GM23338 (cell line): ENCODE measurements around the gene OPALIN. TPM values are rescaled to one million over a fixed set of nuclear protein-coding genes. Genes with fewer than 3 reads are reported as not detected.

ENCODE experiments used
- ATAC-seq: fragments of 200-7000 bp; cut with Tn5 transposase; 3 replicates; pipeline ENCODE4 v1.9.1; 2020
- DNase-seq: peaks from one replicate; pipeline ENCODE4 v3.0.0-alpha.2; 2015; ENCODE audit warnings: low spot score
- H2AFZ ChIP-seq: fragments of 200-600 bp; sonication (generic); 2 replicates; pipeline ENCODE4 v1.8.0; 2016; ENCODE audit warnings: antibody characterized with exemption, mild to moderate bottlenecking, moderate library complexity
- H3F3A ChIP-seq: fragments of 200-600 bp; sonication (generic); replicated peaks from 2 replicates; pipeline ENCODE4 v1.8.0; 2017; ENCODE audit warnings: antibody characterized with exemption, mixed run types, low read depth
- H3K27ac ChIP-seq: fragments of 200-600 bp; sonication (generic); 2 replicates; pipeline ENCODE4 v1.6.1; 2016; ENCODE audit warnings: low read depth
- H3K27me3 ChIP-seq: fragments of 200-600 bp; sonication (generic); 2 replicates; pipeline ENCODE4 v1.8.0; 2016; ENCODE audit warnings: mild to moderate bottlenecking, mixed run types, moderate library complexity; ENCODE audit not compliant: insufficient read depth
- H3K36me3 ChIP-seq: fragments of 200-600 bp; sonication (generic); 2 replicates; pipeline ENCODE4 v1.8.0; 2016; ENCODE audit warnings: mild to moderate bottlenecking; ENCODE audit not compliant: insufficient read depth
- H3K4me1 ChIP-seq: fragments of 200-600 bp; sonication (generic); 2 replicates; pipeline ENCODE4 v1.8.0; 2016; ENCODE audit warnings: mild to moderate bottlenecking, moderate library complexity; ENCODE audit not compliant: insufficient read depth
- H3K4me2 ChIP-seq: fragments of 200-600 bp; sonication (generic); 2 replicates; pipeline ENCODE4 v1.7.1; 2017; ENCODE audit warnings: mixed run types
- H3K4me3 ChIP-seq: fragments of 200-600 bp; sonication (generic); 2 replicates; pipeline ENCODE4 v1.6.1; 2016; ENCODE audit warnings: mixed run types
- H3K79me2 ChIP-seq: fragments of 200-600 bp; sonication (generic); replicated peaks from 2 replicates; pipeline ENCODE4 v1.8.0; 2017; ENCODE audit warnings: mild to moderate bottlenecking; ENCODE audit not compliant: insufficient read depth
- H3K9me2 ChIP-seq: fragments of 200-600 bp; sonication (generic); 2 replicates; pipeline ENCODE4 v1.8.0; 2017; ENCODE audit not compliant: insufficient read depth
- H4K20me1 ChIP-seq: fragments of 200-600 bp; sonication (generic); replicated peaks from 2 replicates; pipeline ENCODE4 v1.8.0; 2017; ENCODE audit warnings: mild to moderate bottlenecking; ENCODE audit not compliant: insufficient read depth
- H3K27ac Mint-ChIP-seq: 2 replicates; pipeline ENCODE4 v1.8.0; 2020; ENCODE audit warnings: inconsistent platforms, mild to moderate bottlenecking, moderate library complexity, mixed read lengths
- H3K27me3 Mint-ChIP-seq: 3 replicates; pipeline ENCODE4 v1.8.0; 2022; ENCODE audit warnings: low read depth, mild to moderate bottlenecking, moderate library complexity, mixed read lengths, inconsistent platforms; ENCODE audit not compliant: insufficient read depth, poor library complexity
- H3K36me3 Mint-ChIP-seq: 3 replicates; pipeline ENCODE4 v1.8.0; 2021; ENCODE audit warnings: low read depth, mild to moderate bottlenecking, inconsistent platforms, moderate library complexity, mixed read lengths
- H3K4me1 Mint-ChIP-seq: 3 replicates; pipeline ENCODE4 v1.8.0; 2020; ENCODE audit warnings: mild to moderate bottlenecking, inconsistent platforms, mixed read lengths
- H3K4me3 Mint-ChIP-seq: 3 replicates; pipeline ENCODE4 v1.8.0; 2021; ENCODE audit warnings: moderate library complexity, mild to moderate bottlenecking, inconsistent platforms, mixed read lengths
- H3K9me3 Mint-ChIP-seq: 3 replicates; pipeline ENCODE4 v1.8.0; 2020; ENCODE audit warnings: moderate library complexity, mild to moderate bottlenecking, inconsistent platforms, mixed read lengths
- CREB1 ChIP-seq: fragments of 250-450 bp; sonication (Bioruptor Pico); IDR thresholded peaks from 2 replicates; pipeline ENCODE4 v1.5.0; 2020; ENCODE audit warnings: low read depth, mild to moderate bottlenecking, moderate library complexity
- ETS1 ChIP-seq: IDR thresholded peaks from 2 replicates; pipeline ENCODE4 v1.6.1; 2016; ENCODE audit warnings: antibody characterized with exemption
- EZH2 ChIP-seq: fragments of 200-600 bp; sonication (generic); IDR thresholded peaks from one replicate; pipeline ENCODE4 v1.8.0; 2017; ENCODE audit warnings: antibody characterized with exemption, mild to moderate bottlenecking, low read depth; ENCODE audit not compliant: unreplicated experiment
- EZH2phosphoT487 ChIP-seq: fragments of 200-600 bp; sonication (generic); IDR thresholded peaks from one replicate; pipeline ENCODE4 v1.8.1; 2018; ENCODE audit warnings: antibody characterized with exemption; ENCODE audit not compliant: unreplicated experiment
- JUNB ChIP-seq: IDR thresholded peaks from one replicate; pipeline ENCODE4 v1.6.1; 2016; ENCODE audit warnings: antibody characterized with exemption; ENCODE audit not compliant: unreplicated experiment
- NANOG ChIP-seq: IDR thresholded peaks from 2 replicates; pipeline ENCODE4 v1.6.1; 2016; ENCODE audit warnings: antibody characterized with exemption, borderline replicate concordance
- POLR2AphosphoS5 ChIP-seq: IDR thresholded peaks from 2 replicates; pipeline ENCODE4 v1.6.1; 2016; ENCODE audit warnings: antibody characterized with exemption, low read depth
- STAT1 ChIP-seq: IDR thresholded peaks from one replicate; pipeline ENCODE4 v1.6.1; 2016; ENCODE audit warnings: antibody characterized with exemption; ENCODE audit not compliant: unreplicated experiment
- ZNF114 ChIP-seq: fragments of 250-450 bp; sonication (Bioruptor Pico); IDR thresholded peaks from 2 replicates; pipeline ENCODE4 v1.5.0; 2020; ENCODE audit warnings: mild to moderate bottlenecking, moderate library complexity
- ZNF331 ChIP-seq: fragments of 250-450 bp; sonication (Bioruptor Pico); IDR thresholded peaks from 2 replicates; pipeline ENCODE4 v1.5.0; 2020; ENCODE audit warnings: low read depth, mild to moderate bottlenecking, moderate library complexity
- long read RNA-seq: library from polyadenylated mRNA; unstranded; transcript quantifications from one replicate; pipeline ENCODE4 v2.0.0, GENCODE V29; 2020; ENCODE audit not compliant: unreplicated experiment
- polyA plus RNA-seq: library from polyadenylated mRNA; unstranded; fragments of >200 nt; fragmentation: Nextera tagmentation; extraction: Ambion mirVana; gene quantifications from 2 replicates; pipeline ENCODE4 v1.2.1, GENCODE V29; 2016
- total RNA-seq: library from RNA; depleted of rRNA; stranded (reverse); fragments of >200 nt; shearing (Covaris generic); gene quantifications from 2 replicates; pipeline ENCODE4 v1.2.3, GENCODE V29; 2014; rRNA removed
- TF ChIP-seq, protein P1 (sequence below): fragments of 250-450 bp; sonication (Bioruptor Pico); IDR thresholded peaks from 2 replicates; pipeline ENCODE4 v1.5.0; 2020; ENCODE audit warnings: mild to moderate bottlenecking, moderate library complexity
- TF ChIP-seq, protein P2 (sequence below), 2 experiments: fragments of 200-600 bp in 1 of 2; sonication (generic) in 1 of 2; conservative IDR thresholded peaks; 2 replicates each; pipeline versions ENCODE4 v1.5.1 to v1.6.1; 2016 to 2017; ENCODE audit warnings: antibody characterized with exemption in 2 of 2, low read depth in 2 of 2, mild to moderate bottlenecking in 2 of 2, moderate library complexity in 1 of 2
- TF ChIP-seq, protein P3 (sequence below): IDR thresholded peaks from one replicate; pipeline ENCODE4 v1.6.1; 2018; ENCODE audit warnings: antibody characterized with exemption; ENCODE audit not compliant: unreplicated experiment

OPALIN gene
- not detected in 2 replicates for total RNA-seq
- not detected in 2 replicates for polyA plus RNA-seq
- long read RNA-seq: 0 reads

DNA sequence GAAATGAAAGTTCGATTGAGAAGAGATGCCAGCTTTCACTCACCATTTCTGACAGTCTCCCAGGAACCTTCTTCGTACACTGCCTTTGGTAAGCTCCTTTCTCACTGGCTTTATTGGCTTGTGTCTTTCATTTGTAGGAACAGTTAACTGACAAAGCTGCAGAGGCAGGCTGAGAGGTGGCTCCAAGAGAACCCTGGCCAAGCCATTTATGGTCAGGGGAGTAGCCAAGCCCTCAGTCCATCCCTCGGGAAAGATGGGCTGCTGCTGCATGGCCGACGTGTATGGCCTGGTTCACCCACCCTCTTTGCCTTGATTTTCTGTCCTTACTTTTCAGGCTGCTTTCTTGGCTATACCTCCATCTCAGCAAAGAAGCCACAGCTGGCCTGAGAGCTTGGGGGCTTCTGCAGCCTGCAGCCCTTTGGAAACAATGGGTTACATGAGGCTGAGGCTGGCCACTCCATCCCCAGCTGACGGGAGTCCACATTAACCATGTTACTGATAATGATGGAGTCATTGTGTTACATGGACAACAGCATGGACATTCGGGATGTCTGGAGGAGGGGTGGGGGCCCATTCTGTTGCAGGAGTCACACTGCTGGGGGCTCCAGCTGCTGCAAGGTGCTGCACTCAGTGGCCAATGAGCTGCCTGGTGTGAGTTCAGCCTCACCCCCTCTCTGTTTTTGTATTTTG lies at the start of gene OPALIN:
Gene OPALIN (minus strand): TSS at position 152 of the 690 bp plus-strand sequence. CDS start 106 bp downstream, at position 46.
- no peaks in the 10 kb centered on the region for H3K79me2 ChIP-seq
- no peak within 1 kb of the TSS for H3K4me2 ChIP-seq
- H2AFZ ChIP-seq: peak within 1 kb of the TSS; percentile 47; the same call in 1 of the 2 replicates
- peaks cover 8% of the 10 kb centered on the region for H3K27me3 Mint-ChIP-seq
- peaks cover 5% of the 10 kb centered on the region; the same call in 2 of the 3 replicates for H3K4me1 Mint-ChIP-seq
- H3K27ac ChIP-seq: no peak within 1 kb of the TSS
- no peaks in the 10 kb centered on the region for H3K4me1 ChIP-seq
- peaks cover 3% of the 10 kb centered on the region; the same call in 1 of the 2 replicates for H3K9me2 ChIP-seq
- H3K27ac Mint-ChIP-seq: no peak within 1 kb of the TSS
- ATAC-seq: no peak
- no peaks in the 10 kb centered on the region for H3K27me3 ChIP-seq
- no peaks in the 10 kb centered on the region for H3K36me3 Mint-ChIP-seq
- H3K4me3 Mint-ChIP-seq: no peak within 1 kb of the TSS
- no peak within 1 kb of the TSS for H3K4me3 ChIP-seq
- TF ChIP-seq CREB1 (CRISPR knock-in tag): no peak
- no peak for TF ChIP-seq NANOG
- TF ChIP-seq EZH2: no peak
- TF ChIP-seq STAT1: no peak
- TF ChIP-seq, protein P1, sequence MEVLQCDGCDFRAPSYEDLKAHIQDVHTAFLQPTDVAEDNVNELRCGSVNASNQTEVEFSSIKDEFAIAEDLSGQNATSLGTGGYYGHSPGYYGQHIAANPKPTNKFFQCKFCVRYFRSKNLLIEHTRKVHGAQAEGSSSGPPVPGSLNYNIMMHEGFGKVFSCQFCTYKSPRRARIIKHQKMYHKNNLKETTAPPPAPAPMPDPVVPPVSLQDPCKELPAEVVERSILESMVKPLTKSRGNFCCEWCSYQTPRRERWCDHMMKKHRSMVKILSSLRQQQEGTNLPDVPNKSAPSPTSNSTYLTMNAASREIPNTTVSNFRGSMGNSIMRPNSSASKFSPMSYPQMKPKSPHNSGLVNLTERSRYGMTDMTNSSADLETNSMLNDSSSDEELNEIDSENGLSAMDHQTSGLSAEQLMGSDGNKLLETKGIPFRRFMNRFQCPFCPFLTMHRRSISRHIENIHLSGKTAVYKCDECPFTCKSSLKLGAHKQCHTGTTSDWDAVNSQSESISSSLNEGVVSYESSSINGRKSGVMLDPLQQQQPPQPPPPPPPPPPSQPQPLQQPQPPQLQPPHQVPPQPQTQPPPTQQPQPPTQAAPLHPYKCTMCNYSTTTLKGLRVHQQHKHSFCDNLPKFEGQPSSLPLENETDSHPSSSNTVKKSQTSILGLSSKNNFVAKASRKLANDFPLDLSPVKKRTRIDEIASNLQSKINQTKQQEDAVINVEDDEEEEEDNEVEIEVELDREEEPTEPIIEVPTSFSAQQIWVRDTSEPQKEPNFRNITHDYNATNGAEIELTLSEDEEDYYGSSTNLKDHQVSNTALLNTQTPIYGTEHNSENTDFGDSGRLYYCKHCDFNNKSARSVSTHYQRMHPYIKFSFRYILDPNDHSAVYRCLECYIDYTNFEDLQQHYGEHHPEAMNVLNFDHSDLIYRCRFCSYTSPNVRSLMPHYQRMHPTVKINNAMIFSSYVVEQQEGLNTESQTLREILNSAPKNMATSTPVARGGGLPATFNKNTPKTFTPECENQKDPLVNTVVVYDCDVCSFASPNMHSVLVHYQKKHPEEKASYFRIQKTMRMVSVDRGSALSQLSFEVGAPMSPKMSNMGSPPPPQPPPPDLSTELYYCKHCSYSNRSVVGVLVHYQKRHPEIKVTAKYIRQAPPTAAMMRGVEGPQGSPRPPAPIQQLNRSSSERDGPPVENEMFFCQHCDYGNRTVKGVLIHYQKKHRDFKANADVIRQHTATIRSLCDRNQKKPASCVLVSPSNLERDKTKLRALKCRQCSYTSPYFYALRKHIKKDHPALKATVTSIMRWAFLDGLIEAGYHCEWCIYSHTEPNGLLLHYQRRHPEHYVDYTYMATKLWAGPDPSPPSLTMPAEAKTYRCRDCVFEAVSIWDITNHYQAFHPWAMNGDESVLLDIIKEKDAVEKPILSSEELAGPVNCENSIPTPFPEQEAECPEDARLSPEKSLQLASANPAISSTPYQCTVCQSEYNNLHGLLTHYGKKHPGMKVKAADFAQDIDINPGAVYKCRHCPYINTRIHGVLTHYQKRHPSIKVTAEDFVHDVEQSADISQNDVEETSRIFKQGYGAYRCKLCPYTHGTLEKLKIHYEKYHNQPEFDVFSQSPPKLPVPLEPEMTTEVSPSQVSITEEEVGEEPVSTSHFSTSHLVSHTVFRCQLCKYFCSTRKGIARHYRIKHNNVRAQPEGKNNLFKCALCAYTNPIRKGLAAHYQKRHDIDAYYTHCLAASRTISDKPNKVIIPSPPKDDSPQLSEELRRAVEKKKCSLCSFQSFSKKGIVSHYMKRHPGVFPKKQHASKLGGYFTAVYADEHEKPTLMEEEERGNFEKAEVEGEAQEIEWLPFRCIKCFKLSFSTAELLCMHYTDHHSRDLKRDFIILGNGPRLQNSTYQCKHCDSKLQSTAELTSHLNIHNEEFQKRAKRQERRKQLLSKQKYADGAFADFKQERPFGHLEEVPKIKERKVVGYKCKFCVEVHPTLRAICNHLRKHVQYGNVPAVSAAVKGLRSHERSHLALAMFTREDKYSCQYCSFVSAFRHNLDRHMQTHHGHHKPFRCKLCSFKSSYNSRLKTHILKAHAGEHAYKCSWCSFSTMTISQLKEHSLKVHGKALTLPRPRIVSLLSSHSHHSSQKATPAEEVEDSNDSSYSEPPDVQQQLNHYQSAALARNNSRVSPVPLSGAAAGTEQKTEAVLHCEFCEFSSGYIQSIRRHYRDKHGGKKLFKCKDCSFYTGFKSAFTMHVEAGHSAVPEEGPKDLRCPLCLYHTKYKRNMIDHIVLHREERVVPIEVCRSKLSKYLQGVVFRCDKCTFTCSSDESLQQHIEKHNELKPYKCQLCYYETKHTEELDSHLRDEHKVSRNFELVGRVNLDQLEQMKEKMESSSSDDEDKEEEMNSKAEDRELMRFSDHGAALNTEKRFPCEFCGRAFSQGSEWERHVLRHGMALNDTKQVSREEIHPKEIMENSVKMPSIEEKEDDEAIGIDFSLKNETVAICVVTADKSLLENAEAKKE (CRISPR knock-in tag): no peak
- TF ChIP-seq, protein P2, sequence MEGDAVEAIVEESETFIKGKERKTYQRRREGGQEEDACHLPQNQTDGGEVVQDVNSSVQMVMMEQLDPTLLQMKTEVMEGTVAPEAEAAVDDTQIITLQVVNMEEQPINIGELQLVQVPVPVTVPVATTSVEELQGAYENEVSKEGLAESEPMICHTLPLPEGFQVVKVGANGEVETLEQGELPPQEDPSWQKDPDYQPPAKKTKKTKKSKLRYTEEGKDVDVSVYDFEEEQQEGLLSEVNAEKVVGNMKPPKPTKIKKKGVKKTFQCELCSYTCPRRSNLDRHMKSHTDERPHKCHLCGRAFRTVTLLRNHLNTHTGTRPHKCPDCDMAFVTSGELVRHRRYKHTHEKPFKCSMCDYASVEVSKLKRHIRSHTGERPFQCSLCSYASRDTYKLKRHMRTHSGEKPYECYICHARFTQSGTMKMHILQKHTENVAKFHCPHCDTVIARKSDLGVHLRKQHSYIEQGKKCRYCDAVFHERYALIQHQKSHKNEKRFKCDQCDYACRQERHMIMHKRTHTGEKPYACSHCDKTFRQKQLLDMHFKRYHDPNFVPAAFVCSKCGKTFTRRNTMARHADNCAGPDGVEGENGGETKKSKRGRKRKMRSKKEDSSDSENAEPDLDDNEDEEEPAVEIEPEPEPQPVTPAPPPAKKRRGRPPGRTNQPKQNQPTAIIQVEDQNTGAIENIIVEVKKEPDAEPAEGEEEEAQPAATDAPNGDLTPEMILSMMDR (conservative IDR thresholded peaks at IDR 0.05; ENCODE audit: low read depth in 2 of 2): no peak
- no peak for TF ChIP-seq JUNB
- TF ChIP-seq EZH2phosphoT487: no peak
- TF ChIP-seq ETS1: no peak
- TF ChIP-seq POLR2AphosphoS5: no peak
- TF ChIP-seq, protein P3, sequence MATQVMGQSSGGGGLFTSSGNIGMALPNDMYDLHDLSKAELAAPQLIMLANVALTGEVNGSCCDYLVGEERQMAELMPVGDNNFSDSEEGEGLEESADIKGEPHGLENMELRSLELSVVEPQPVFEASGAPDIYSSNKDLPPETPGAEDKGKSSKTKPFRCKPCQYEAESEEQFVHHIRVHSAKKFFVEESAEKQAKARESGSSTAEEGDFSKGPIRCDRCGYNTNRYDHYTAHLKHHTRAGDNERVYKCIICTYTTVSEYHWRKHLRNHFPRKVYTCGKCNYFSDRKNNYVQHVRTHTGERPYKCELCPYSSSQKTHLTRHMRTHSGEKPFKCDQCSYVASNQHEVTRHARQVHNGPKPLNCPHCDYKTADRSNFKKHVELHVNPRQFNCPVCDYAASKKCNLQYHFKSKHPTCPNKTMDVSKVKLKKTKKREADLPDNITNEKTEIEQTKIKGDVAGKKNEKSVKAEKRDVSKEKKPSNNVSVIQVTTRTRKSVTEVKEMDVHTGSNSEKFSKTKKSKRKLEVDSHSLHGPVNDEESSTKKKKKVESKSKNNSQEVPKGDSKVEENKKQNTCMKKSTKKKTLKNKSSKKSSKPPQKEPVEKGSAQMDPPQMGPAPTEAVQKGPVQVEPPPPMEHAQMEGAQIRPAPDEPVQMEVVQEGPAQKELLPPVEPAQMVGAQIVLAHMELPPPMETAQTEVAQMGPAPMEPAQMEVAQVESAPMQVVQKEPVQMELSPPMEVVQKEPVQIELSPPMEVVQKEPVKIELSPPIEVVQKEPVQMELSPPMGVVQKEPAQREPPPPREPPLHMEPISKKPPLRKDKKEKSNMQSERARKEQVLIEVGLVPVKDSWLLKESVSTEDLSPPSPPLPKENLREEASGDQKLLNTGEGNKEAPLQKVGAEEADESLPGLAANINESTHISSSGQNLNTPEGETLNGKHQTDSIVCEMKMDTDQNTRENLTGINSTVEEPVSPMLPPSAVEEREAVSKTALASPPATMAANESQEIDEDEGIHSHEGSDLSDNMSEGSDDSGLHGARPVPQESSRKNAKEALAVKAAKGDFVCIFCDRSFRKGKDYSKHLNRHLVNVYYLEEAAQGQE: no peak
- no peak for TF ChIP-seq ZNF331 (CRISPR knock-in tag)
- TF ChIP-seq ZNF114 (CRISPR knock-in tag): no peak
- no peaks in the 10 kb centered on the region for H3F3A ChIP-seq
- H3K9me3 Mint-ChIP-seq: no peaks in the 10 kb centered on the region
- no peaks in the 10 kb centered on the region for H3K36me3 ChIP-seq
- H4K20me1 ChIP-seq: no peaks in the 10 kb centered on the region
- no peak for DNase-seq
